CD4-positive, alpha-beta memory T cell (primary cell): ENCODE measurements around the gene THTPA. TPM values are rescaled to one million over a fixed set of nuclear protein-coding genes. Genes with fewer than 3 reads are reported as not detected.

Experiments
- CTCF ChIA-PET: fragments of 350-600 bp; sonication (Branson Sonifier 250); formaldehyde crosslinking; loops from one replicate; lab custom pipeline; 2021; ENCODE audit warnings: inconsistent platforms; ENCODE audit not compliant: partially characterized antibody; lab: Charles Lee
- POLR2A ChIA-PET: fragments of 350-600 bp; sonication (Branson Sonifier 250); formaldehyde crosslinking; loops from one replicate; lab custom pipeline; 2021; ENCODE audit not compliant: partially characterized antibody; lab: Charles Lee
- DNase-seq, 5 donors: peaks; one replicate each; pipeline versions ENCODE4 v3.0.0 to v3.0.0-alpha.2; 2020 to 2022; ENCODE audit warnings: mixed read lengths in 1 of 5
- H3K27ac ChIP-seq: one replicate; pipeline ENCODE4 v1.7.0; 2013; ENCODE audit warnings: low read depth, low read length
- H3K27me3 ChIP-seq: 2 replicates; pipeline ENCODE4 v1.7.0; 2013; ENCODE audit warnings: mild to moderate bottlenecking, low read length, moderate library complexity; ENCODE audit not compliant: insufficient read depth
- H3K36me3 ChIP-seq: 2 replicates; pipeline ENCODE4 v1.7.0; 2013; ENCODE audit warnings: mild to moderate bottlenecking, low read length, moderate library complexity; ENCODE audit not compliant: insufficient read depth
- H3K4me1 ChIP-seq: 2 replicates; pipeline ENCODE4 v1.7.0; 2013; ENCODE audit warnings: mild to moderate bottlenecking, low read length, moderate library complexity; ENCODE audit not compliant: insufficient read depth
- H3K4me3 ChIP-seq, 2 donors: one replicate each; pipeline ENCODE4 v1.7.0; 2013; ENCODE audit warnings: low read length in 2 of 2, mild to moderate bottlenecking in 1 of 2
- H3K9me3 ChIP-seq, 2 donors: one replicate each; pipeline ENCODE4 v1.7.0; 2013; ENCODE audit warnings: low read length in 2 of 2, control low read depth in 1 of 2; ENCODE audit not compliant: control insufficient read depth in 1 of 2
- H3K27ac Mint-ChIP-seq, 7 donors: one replicate each; pipeline ENCODE4 v1.8.0; 2020 to 2021; ENCODE audit warnings: mixed read lengths in 7 of 7, mild to moderate bottlenecking in 6 of 7, inconsistent platforms in 3 of 7, moderate library complexity in 3 of 7
- H3K27me3 Mint-ChIP-seq, 2 donors: one replicate each; pipeline ENCODE4 v1.8.0; 2020 to 2021; ENCODE audit warnings: mixed read lengths in 2 of 2
- H3K36me3 Mint-ChIP-seq, 2 donors: one replicate each; pipeline ENCODE4 v1.8.0; 2020 to 2021; ENCODE audit warnings: mixed read lengths in 2 of 2, inconsistent platforms in 1 of 2, mild to moderate bottlenecking in 1 of 2
- H3K4me1 Mint-ChIP-seq, 4 donors: one replicate each; pipeline ENCODE4 v1.8.0; 2020 to 2021; ENCODE audit warnings: mixed read lengths in 4 of 4, mild to moderate bottlenecking in 1 of 4
- H3K4me3 Mint-ChIP-seq, 8 donors: one replicate each; pipeline ENCODE4 v1.8.0; 2020 to 2021; ENCODE audit warnings: mixed read lengths in 8 of 8, mild to moderate bottlenecking in 7 of 8, moderate library complexity in 6 of 8, inconsistent platforms in 3 of 8
- H3K9me3 Mint-ChIP-seq, 8 donors: one replicate each; pipeline ENCODE4 v1.8.0; 2020 to 2021; ENCODE audit warnings: mixed read lengths in 8 of 8, mild to moderate bottlenecking in 5 of 8, inconsistent platforms in 3 of 8, moderate library complexity in 1 of 8
- intact Hi-C: fragments of 100-400 bp; cut with micrococcal nuclease; formaldehyde crosslinking; loops from one replicate; pipeline ENCODE4 v1.15.1; 2023
- polyA plus RNA-seq, 2 donors: library from polyadenylated mRNA; unstranded; fragments of 300-500 nt; fragmentation: Illumina TruSeq; gene quantifications; one replicate each; pipeline ENCODE4 v1.2.3, GENCODE V29; 2021
- total RNA-seq, 2 experiments: library from RNA; stranded (reverse); gene quantifications; one replicate each; pipeline ENCODE4 v1.2.3, GENCODE V29; 2021

THTPA gene
- total and polyA plus RNA-seq, 4 experiments from 2014 or later = 10.9 to 26.2 (median 20.6) TPM

DNA sequence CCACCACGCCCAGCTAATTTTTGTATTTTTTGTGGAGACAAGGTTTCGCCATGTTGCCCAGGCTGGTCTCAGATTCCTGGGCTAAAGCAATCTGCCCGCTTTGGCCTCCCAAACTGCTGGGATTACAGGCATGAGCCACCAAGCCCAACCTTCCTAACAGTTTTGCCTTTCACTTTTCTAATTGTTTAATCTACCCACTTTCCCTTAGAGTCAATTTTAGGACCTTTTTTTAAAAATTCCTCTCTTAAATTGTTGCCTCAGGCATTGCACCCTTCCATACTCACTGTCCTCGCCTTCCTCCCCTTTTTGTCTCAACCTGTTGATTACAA, 16.0 kb upstream of the THTPA start:
- Histone ChIP-seq H3K4me1 (no peaks in the 10 kb centered on the region), H3K36me3 (no peaks in the 10 kb centered on the region), H3K4me3 (no peak overlapping the region), H3K27me3 (no peaks in the 10 kb centered on the region), H3K27ac (no peak overlapping the region), H3K9me3 (no peaks in the 10 kb centered on the region)
- ChIA-PET POLR2A (no interaction called here), CTCF (interaction anchor here (0.6 to 9.3 kb wide), 7 partner anchors 9 to 276 kb away, joined by 3 to 83 read pairs (median 5); partner anchors contain the start of gene THTPA)
- Mint-ChIP-seq H3K36me3 (no peaks in the 10 kb centered on the region), H3K27ac (peak overlapping the region in 1 of 7 donors; percentile 37), H3K9me3 (no peaks in the 10 kb centered on the region), H3K4me3 (no peak overlapping the region), H3K27me3 (peaks cover 0 to 3% of the 10 kb centered on the region in 2 donors), H3K4me1 (peaks cover 0 to 6% (median under 1%) of the 10 kb centered on the region in 4 donors)
- no peak for DNase-seq
- intact Hi-C loops = no loop called here

GRCh38 chr14:23542261-23542660, 13.8 kb upstream of the THTPA start:
- no peaks in the 10 kb centered on the region for H3K27me3 ChIP-seq
- ChIA-PET POLR2A (no interaction called here), CTCF (interaction anchor here (0.8 to 9.3 kb wide), 7 partner anchors 9 to 90 kb away, joined by 3 to 83 read pairs (median 6); partner anchors contain the start of gene THTPA)
- no peaks in the 10 kb centered on the region for H3K9me3 ChIP-seq
- Mint-ChIP-seq H3K27ac (no peak overlapping the region), H3K9me3 (no peaks in the 10 kb centered on the region), H3K4me3 (no peak overlapping the region), H3K36me3 (no peaks in the 10 kb centered on the region), H3K27me3 (peaks cover 0 to 3% of the 10 kb centered on the region in 2 donors), H3K4me1 (peaks cover 0 to 6% (median under 1%) of the 10 kb centered on the region in 4 donors)
- H3K4me1 ChIP-seq = no peaks in the 10 kb centered on the region
- no peak overlapping the region for H3K27ac ChIP-seq
- H3K36me3 ChIP-seq = no peaks in the 10 kb centered on the region
- intact Hi-C loops = no loop called here
- H3K4me3 ChIP-seq = no peak overlapping the region
- no peak for DNase-seq

- no peak for DNase-seq
- Histone ChIP-seq H3K27me3 (no peaks in the 10 kb centered on the region), H3K27ac (no peak overlapping the region), H3K9me3 (no peaks in the 10 kb centered on the region), H3K36me3 (no peaks in the 10 kb centered on the region), H3K4me3 (no peak overlapping the region), H3K4me1 (no peaks in the 10 kb centered on the region)
- Mint-ChIP-seq H3K27ac (no peak overlapping the region), H3K36me3 (no peaks in the 10 kb centered on the region), H3K4me3 (no peak overlapping the region), H3K4me1 (peaks cover 0 to 6% (median under 1%) of the 10 kb centered on the region in 4 donors), H3K27me3 (peaks cover 0 to 3% of the 10 kb centered on the region in 2 donors), H3K9me3 (no peaks in the 10 kb centered on the region)
- intact Hi-C loops = no loop called here
- ChIA-PET POLR2A (no interaction called here), CTCF (interaction anchor here (1.0 to 9.3 kb wide), 6 partner anchors 10 to 89 kb away, joined by 3 to 83 read pairs (median 6); partner anchors contain the start of gene THTPA)
Measured at GRCh38 chr14:23543403-23543802, 12.7 kb upstream of the THTPA start.

DNA sequence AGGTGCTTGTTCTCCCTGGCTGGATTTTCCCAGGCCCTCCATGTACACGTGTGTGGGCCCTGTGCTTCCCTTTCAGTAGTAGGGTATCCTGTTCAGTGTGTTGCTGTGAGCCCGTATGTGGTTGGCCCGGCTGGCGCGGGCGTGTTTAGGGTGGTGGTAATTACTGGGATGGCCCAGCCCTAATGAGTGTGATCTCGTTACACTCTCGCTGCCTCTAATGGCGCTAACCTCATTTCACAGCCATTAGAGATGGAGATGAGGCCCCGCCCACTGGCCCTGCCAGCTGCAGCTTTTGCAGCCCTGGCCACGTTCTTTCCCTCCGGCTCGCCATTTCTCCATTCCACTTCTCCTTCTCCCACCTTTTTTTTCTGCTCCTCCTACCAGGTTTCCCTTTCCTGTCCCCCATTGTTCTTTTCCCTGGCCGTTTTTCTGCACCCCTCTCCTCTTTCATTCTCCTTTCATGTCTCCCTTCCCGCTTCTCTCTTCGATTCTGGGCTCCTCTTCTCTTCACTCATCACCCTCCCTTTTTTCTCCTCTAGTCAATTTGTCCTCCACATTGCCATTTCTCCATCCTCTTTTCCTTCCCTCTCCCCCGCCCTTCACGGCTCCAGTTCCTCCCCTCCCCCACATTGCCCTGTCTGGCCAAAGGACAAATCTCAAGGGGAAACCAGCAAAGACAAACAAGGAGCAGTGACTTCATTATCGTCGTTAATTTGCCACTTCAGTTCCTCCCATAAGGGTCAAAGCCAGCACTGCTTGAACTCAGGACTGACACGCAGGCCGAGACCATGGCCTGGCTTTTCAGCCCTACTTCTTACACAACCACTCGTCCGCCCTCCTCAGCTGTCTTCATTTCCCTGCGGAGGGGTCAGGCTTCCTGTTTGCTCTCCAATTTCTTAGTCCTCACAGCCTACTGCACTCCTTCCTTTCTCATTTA, 11.3 kb upstream of the THTPA start:
- intact Hi-C loops = no loop called here
- H3K27me3 ChIP-seq = no peaks in the 10 kb centered on the region
- H3K36me3 Mint-ChIP-seq = no peaks in the 10 kb centered on the region
- H3K27ac ChIP-seq = no peak overlapping the region
- no peak overlapping the region for H3K4me3 Mint-ChIP-seq
- no peaks in the 10 kb centered on the region for H3K27me3 Mint-ChIP-seq
- POLR2A ChIA-PET = no interaction called here
- no peaks in the 10 kb centered on the region for H3K9me3 Mint-ChIP-seq
- H3K9me3 ChIP-seq = no peaks in the 10 kb centered on the region
- no peaks in the 10 kb centered on the region for H3K4me1 ChIP-seq
- no peaks in the 10 kb centered on the region for H3K4me1 Mint-ChIP-seq
- CTCF ChIA-PET = interaction anchor here (9.3 kb wide), 1 partner anchor 15 kb away, joined by 83 read pairs; no protein-coding TSS in a partner anchor
- H3K27ac Mint-ChIP-seq = no peak overlapping the region
- no peak for DNase-seq
- H3K4me3 ChIP-seq = no peak overlapping the region
- no peaks in the 10 kb centered on the region for H3K36me3 ChIP-seq

- Mint-ChIP-seq H3K27ac (no peak overlapping the region), H3K4me1 (no peaks in the 10 kb centered on the region), H3K36me3 (no peaks in the 10 kb centered on the region), H3K4me3 (no peak overlapping the region), H3K9me3 (no peaks in the 10 kb centered on the region), H3K27me3 (no peaks in the 10 kb centered on the region)
- no peaks in the 10 kb centered on the region for H3K36me3 ChIP-seq
- H3K4me1 ChIP-seq = peaks cover 5% of the 10 kb centered on the region
- intact Hi-C loops = no loop called here
- no peak overlapping the region for H3K27ac ChIP-seq
- ChIA-PET POLR2A (no interaction called here), CTCF (interaction anchor here (1.3 to 3.8 kb wide), 2 partner anchors 17 to 21 kb away, joined by 4 to 10 read pairs; partner anchors contain the start of gene AP1G2)
- DNase-seq = no peak
- no peaks in the 10 kb centered on the region for H3K27me3 ChIP-seq
- H3K4me3 ChIP-seq = no peak overlapping the region
- H3K9me3 ChIP-seq = no peaks in the 10 kb centered on the region
Measured at GRCh38 chr14:23545740-23546365, 10.2 kb upstream of the THTPA start.

- POLR2A ChIA-PET = no interaction called here
- CTCF ChIA-PET = interaction anchor here (1.3 to 3.8 kb wide), 3 partner anchors 12 to 20 kb away, joined by 4 to 10 read pairs (median 5); partner anchors contain the start of gene AP1G2
- Histone ChIP-seq H3K4me3 (no peak overlapping the region), H3K9me3 (no peaks in the 10 kb centered on the region), H3K27me3 (no peaks in the 10 kb centered on the region), H3K36me3 (no peaks in the 10 kb centered on the region), H3K4me1 (peaks cover 10% of the 10 kb centered on the region), H3K27ac (no peak overlapping the region)
- intact Hi-C loops = no loop called here
- Mint-ChIP-seq H3K27ac (no peak overlapping the region), H3K4me1 (peaks cover 0 to 5% (median 0%) of the 10 kb centered on the region in 4 donors), H3K36me3 (no peaks in the 10 kb centered on the region), H3K27me3 (peaks cover 0 to 2% of the 10 kb centered on the region in 2 donors), H3K4me3 (no peak overlapping the region), H3K9me3 (no peaks in the 10 kb centered on the region)
- DNase-seq = no peak
Measured at GRCh38 chr14:23546450-23547035, 9.5 kb upstream of the THTPA start.
